IMR-90 (cell line): Measurements from ENCODE around the gene ZAP70. TPM values are rescaled to one million over a fixed set of nuclear protein-coding genes. Genes with fewer than 3 reads are reported as not detected.

ENCODE experiments used
- ATAC-seq: fragments of 200-7000 bp; cut with Tn5 transposase; 2 replicates; pipeline ENCODE4 v1.9.1; 2020; ENCODE audit warnings: low read depth, mild to moderate bottlenecking, moderate library complexity
- BruUV-seq: library from RNA; stranded (reverse); fragments of 400-500 nt; replicated peaks from 2 replicates; lab custom pipeline; 2021; lab: Mats Ljungman, UMichigan
- CTCF ChIA-PET: fragments of 300-600 bp; formaldehyde crosslinking; extraction: SDS; loops from one replicate; lab custom pipeline; 2021; ENCODE audit warnings: antibody characterized with exemption; lab: Yijun Ruan, JAX
- POLR2A ChIA-PET: fragments of 300-600 bp; sonication (Branson Sonifier 250); formaldehyde crosslinking; loops from one replicate; lab custom pipeline; 2022; ENCODE audit warnings: antibody characterized with exemption; ENCODE audit not compliant: unreplicated experiment; lab: Charles Lee
- DNase-seq: peaks from one replicate; pipeline ENCODE4 v3.0.0; 2013
- H2AFZ ChIP-seq: replicated peaks from 2 replicates; pipeline ENCODE3; 2013; ENCODE audit warnings: low read length, mild to moderate bottlenecking; ENCODE audit not compliant: poor library complexity
- H2AK5ac ChIP-seq: 2 replicates; pipeline ENCODE4 v1.6.1; 2013; ENCODE audit warnings: low read depth, low read length, inconsistent platforms
- H2AK9ac ChIP-seq: replicated peaks from 2 replicates; pipeline ENCODE3; 2013; ENCODE audit warnings: mild to moderate bottlenecking, low read depth, low read length, moderate library complexity; ENCODE audit not compliant: poor library complexity
- H2BK120ac ChIP-seq: 2 replicates; pipeline ENCODE4 v1.6.1; 2013; ENCODE audit warnings: low read depth, low read length, inconsistent platforms
- H2BK15ac ChIP-seq: 3 replicates; pipeline ENCODE4 v1.6.1; 2013; ENCODE audit warnings: low read depth, low read length, inconsistent platforms
- H2BK20ac ChIP-seq: 2 replicates; pipeline ENCODE4 v1.6.1; 2013; ENCODE audit warnings: low read depth, mild to moderate bottlenecking, inconsistent platforms, low read length, moderate library complexity
- H2BK5ac ChIP-seq: 2 replicates; pipeline ENCODE4 v1.6.1; 2013; ENCODE audit warnings: mild to moderate bottlenecking, low read depth, low read length, inconsistent platforms; ENCODE audit not compliant: poor library complexity, severe bottlenecking
- H3K14ac ChIP-seq: replicated peaks from 2 replicates; pipeline ENCODE4 v1.6.1; 2013; ENCODE audit warnings: low read depth, low read length, inconsistent platforms
- H3K18ac ChIP-seq: 2 replicates; pipeline ENCODE4 v1.6.1; 2013; ENCODE audit warnings: low read depth, low read length, control low read depth
- H3K23ac ChIP-seq: 2 replicates; pipeline ENCODE4 v1.6.1; 2013; ENCODE audit warnings: low read depth, low read length, inconsistent platforms
- H3K27ac ChIP-seq: 2 replicates; pipeline ENCODE4 v1.5.1; 2013; ENCODE audit warnings: mild to moderate bottlenecking, control low read depth, low read length; ENCODE audit not compliant: insufficient read depth
- H3K27me3 ChIP-seq: 2 replicates; pipeline ENCODE4 v1.6.1; 2013; ENCODE audit warnings: low read length; ENCODE audit not compliant: control insufficient read depth, insufficient read depth
- H3K36me3 ChIP-seq: 2 replicates; pipeline ENCODE4 v1.6.1; 2013; ENCODE audit warnings: low read length, mixed read lengths; ENCODE audit not compliant: control insufficient read depth, insufficient read depth
- H3K4ac ChIP-seq: 2 replicates; pipeline ENCODE4 v1.6.1; 2013; ENCODE audit warnings: low read depth, low read length, inconsistent platforms
- H3K4me1 ChIP-seq: 2 replicates; pipeline ENCODE4 v1.6.1; 2013; ENCODE audit warnings: low read length, mixed read lengths; ENCODE audit not compliant: control insufficient read depth, insufficient read depth
- H3K4me2 ChIP-seq: 2 replicates; pipeline ENCODE4 v1.6.1; 2013; ENCODE audit warnings: low read depth, mild to moderate bottlenecking, control low read depth, low read length, moderate library complexity
- H3K4me3 ChIP-seq: 2 replicates; pipeline ENCODE4 v1.5.1; 2013; ENCODE audit warnings: low read depth, mild to moderate bottlenecking, control low read depth, low read length, moderate library complexity; ENCODE audit not compliant: insufficient read depth
- H3K56ac ChIP-seq: 2 replicates; pipeline ENCODE4 v1.6.1; 2013; ENCODE audit warnings: low read length, inconsistent platforms; ENCODE audit not compliant: insufficient read depth; ENCODE audit errors: extremely low read depth
- H3K79me1 ChIP-seq, 2 experiments: 2 replicates each; pipeline ENCODE4 v1.6.1; 2013; ENCODE audit warnings: low read length in 2 of 2, inconsistent platforms in 1 of 2, low read depth in 1 of 2
- H3K9ac ChIP-seq: 2 replicates; pipeline ENCODE4 v1.6.1; 2013; ENCODE audit warnings: low read depth, low read length, control low read depth
- H3K9me1 ChIP-seq: 2 replicates; pipeline ENCODE4 v1.6.1; 2013; ENCODE audit warnings: low read length, inconsistent platforms; ENCODE audit not compliant: insufficient read depth
- H3K9me3 ChIP-seq: 2 replicates; pipeline ENCODE4 v1.6.1; 2013; ENCODE audit warnings: low read length; ENCODE audit not compliant: control insufficient read depth, insufficient read depth
- H4K20me1 ChIP-seq: 2 replicates; pipeline ENCODE4 v1.6.1; 2013; ENCODE audit warnings: low read length, inconsistent platforms; ENCODE audit not compliant: insufficient read depth
- H4K5ac ChIP-seq: 2 replicates; pipeline ENCODE4 v1.6.1; 2013; ENCODE audit warnings: mild to moderate bottlenecking, low read depth, low read length, control low read depth
- H4K8ac ChIP-seq, 2 experiments: 2 replicates each; pipeline ENCODE4 v1.6.1; 2013; ENCODE audit warnings: low read depth in 2 of 2, low read length in 2 of 2, control low read depth in 1 of 2, inconsistent platforms in 1 of 2
- H4K91ac ChIP-seq: 2 replicates; pipeline ENCODE4 v1.6.1; 2013; ENCODE audit warnings: low read depth, low read length, inconsistent platforms; ENCODE audit not compliant: insufficient read depth
- BHLHE40 ChIP-seq: fragments of 150-350 bp; IDR thresholded peaks from 2 replicates; pipeline ENCODE4 v1.6.1; 2016; ENCODE audit warnings: mild to moderate bottlenecking, low read depth, low read length
- CEBPB ChIP-seq: IDR thresholded peaks from 2 replicates; pipeline ENCODE4 v1.6.1; 2012; ENCODE audit warnings: low read depth, low read length, improper control_type of control experiment
- CHD1 ChIP-seq: IDR thresholded peaks from 2 replicates; pipeline ENCODE4 v1.6.1; 2012; ENCODE audit warnings: low read depth, low read length, improper control_type of control experiment
- ELK1 ChIP-seq: fragments of 150-350 bp; IDR thresholded peaks from 2 replicates; pipeline ENCODE4 v1.6.1; 2016; ENCODE audit warnings: low read depth, mild to moderate bottlenecking, low read length, moderate library complexity, borderline replicate concordance
- FOS ChIP-seq: fragments of 150-350 bp; IDR thresholded peaks from 2 replicates; pipeline ENCODE4 v1.6.1; 2016; ENCODE audit warnings: low read depth, low read length
- MAFK ChIP-seq: IDR thresholded peaks from 2 replicates; pipeline ENCODE4 v1.6.1; 2012; ENCODE audit warnings: low read depth, low read length, improper control_type of control experiment
- MAZ ChIP-seq: IDR thresholded peaks from 2 replicates; pipeline ENCODE4 v1.6.1; 2012; ENCODE audit warnings: low read depth, mild to moderate bottlenecking, low read length, improper control_type of control experiment, moderate library complexity, borderline replicate concordance
- NFE2L2 ChIP-seq: fragments of 150-350 bp; IDR thresholded peaks from 2 replicates; pipeline ENCODE4 v1.6.1; 2016; ENCODE audit warnings: low read depth, mild to moderate bottlenecking, low read length
- POLR2A ChIP-seq: IDR thresholded peaks from 2 replicates; pipeline ENCODE4 v1.6.1; 2012; ENCODE audit warnings: mild to moderate bottlenecking, low read depth, low read length
- RAD21 ChIP-seq: IDR thresholded peaks from 2 replicates; pipeline ENCODE4 v1.6.1; 2012; ENCODE audit warnings: low read length, improper control_type of control experiment
- RCOR1 ChIP-seq: IDR thresholded peaks from 2 replicates; pipeline ENCODE4 v1.6.1; 2012; ENCODE audit warnings: mild to moderate bottlenecking, low read length, improper control_type of control experiment; ENCODE audit not compliant: insufficient replicate concordance
- SMC3 ChIP-seq: fragments of 150-350 bp; IDR thresholded peaks from 2 replicates; pipeline ENCODE4 v1.6.1; 2016; ENCODE audit warnings: low read depth, mild to moderate bottlenecking, antibody characterized with exemption, low read length, moderate library complexity
- USF2 ChIP-seq: fragments of 150-350 bp; IDR thresholded peaks from 2 replicates; pipeline ENCODE4 v1.6.1; 2017; ENCODE audit warnings: mild to moderate bottlenecking, antibody characterized with exemption, low read length, low read depth
- WGBS, 2 experiments: methylation state at CpG; one replicate each; pipeline versions ENCODE4 v1.1.5 to v1.1.7; 2013; ENCODE audit warnings: missing lambda C conversion rate in 2 of 2; ENCODE audit not compliant: insufficient read length in 1 of 2; ENCODE audit errors: extremely low coverage in 2 of 2; 5-methylcytosine and 5-hydroxymethylcytosine counted together
- dilution Hi-C: fragments of 300-500 bp; cut with HindIII; formaldehyde crosslinking; loops from one replicate; pipeline ENCODE4 v1.14.3; 2018; ENCODE audit warnings: low sequenced_read_pairs; ENCODE audit not compliant: unreplicated experiment
- in situ Hi-C: fragments of 300-500 bp; cut with MboI; formaldehyde crosslinking; loops from 3 replicates; pipeline ENCODE4 v1.14.3; 2019; ENCODE audit warnings: low sequenced_read_pairs, inconsistent platforms, mixed read lengths
- intact Hi-C: fragments of 100-400 bp; cut with micrococcal nuclease; formaldehyde crosslinking; loops from 2 replicates; pipeline ENCODE4 v1.10.0; 2022
- polyA plus RNA-seq, 3 experiments: library from polyadenylated mRNA; depleted of rRNA; stranded (reverse); fragments of >200 nt; gene quantifications; 2 replicates each; pipeline ENCODE4 v1.2.3, GENCODE V29; 2012; ENCODE audit warnings: low replicate concordance in 1 of 3
- total RNA-seq: library from RNA; depleted of rRNA; stranded (reverse); fragments of >200 nt; gene quantifications from 2 replicates; pipeline ENCODE4 v1.2.3, GENCODE V29; 2012

Gene ZAP70
- total and polyA plus RNA-seq, 2 of the 4 experiments (the other 2 are of a cell fraction): under 0.01 to 0.09 TPM

GRCh38 chr2:97723156-97724072 is 10.0 kb downstream of the ZAP70 start (continued):
- no peak for TF ChIP-seq POLR2A
- TF ChIP-seq CEBPB: no peak

- ChIA-PET POLR2A (no interaction called here), CTCF (no interaction called here)
- dilution Hi-C loops: no loop called here
- Histone ChIP-seq H2AK5ac (no peak overlapping the region), H3K9me1 (no peaks in the 10 kb centered on the region), H3K9me3 (peaks cover 2% of the 10 kb centered on the region; the same call in 1 of the 2 replicates), H3K4me3 (no peak overlapping the region), H2BK5ac (no peak overlapping the region), H3K4me1 (no peaks in the 10 kb centered on the region), H2BK120ac (no peak overlapping the region), H3K56ac (no peak overlapping the region), H4K91ac (no peak overlapping the region), H3K27ac (no peak overlapping the region), H4K20me1 (no peaks in the 10 kb centered on the region), H3K4me2 (no peak overlapping the region), H3K36me3 (no peaks in the 10 kb centered on the region), H3K18ac (no peak overlapping the region), H2AK9ac (no peak overlapping the region), H2BK20ac (no peak overlapping the region), H3K4ac (no peak overlapping the region), H3K23ac (no peak overlapping the region), H3K14ac (no peak overlapping the region), H3K9ac (no peak overlapping the region), H3K79me1 (no peaks in the 10 kb centered on the region), H4K5ac (no peak overlapping the region), H3K27me3 (peaks cover 16% of the 10 kb centered on the region), H2AFZ (no peak overlapping the region), H2BK15ac (no peak overlapping the region), H4K8ac (no peak overlapping the region)
- in situ Hi-C loops: no loop called here
- 68% methylated on average over 5 of the region's 41 CpGs; no CpG with 5 or more reads in 1 of the 2 experiments for WGBS, 2 experiments
- BruUV-seq: no TSS peak
- intact Hi-C loops: no loop called here
- DNase-seq (no peak), ATAC-seq (no peak)
- no peak for TF ChIP-seq FOS
- TF ChIP-seq POLR2A: no peak
- TF ChIP-seq MAFK: no peak
- no peak for TF ChIP-seq CEBPB
- TF ChIP-seq RAD21: no peak
- no peak for TF ChIP-seq NFE2L2
- TF ChIP-seq BHLHE40: no peak
- no peak for TF ChIP-seq USF2
- no peak for TF ChIP-seq SMC3
- TF ChIP-seq CHD1: no peak
- TF ChIP-seq ELK1: no peak
- no peak for TF ChIP-seq MAZ
- no peak for TF ChIP-seq RCOR1
Measured at GRCh38 chr2:97724073-97724410, 10.7 kb downstream of the ZAP70 start.
